GM12892 (cell line): ENCODE results near the gene STK33.

Source experiments
- POLR2A ChIP-seq: IDR thresholded peaks from 2 replicates; pipeline ENCODE4 v1.6.1; 2011; ENCODE audit warnings: low read depth, low read length, control low read depth
- POLR2AphosphoS5 ChIP-seq: IDR thresholded peaks from 2 replicates; pipeline ENCODE4 v1.6.1; 2011; ENCODE audit warnings: low read depth, low read length, control low read depth
- TAF1 ChIP-seq: IDR thresholded peaks from 2 replicates; pipeline ENCODE4 v1.6.1; 2011; ENCODE audit warnings: low read depth, mild to moderate bottlenecking, control low read depth, low read length, borderline replicate concordance

DNA sequence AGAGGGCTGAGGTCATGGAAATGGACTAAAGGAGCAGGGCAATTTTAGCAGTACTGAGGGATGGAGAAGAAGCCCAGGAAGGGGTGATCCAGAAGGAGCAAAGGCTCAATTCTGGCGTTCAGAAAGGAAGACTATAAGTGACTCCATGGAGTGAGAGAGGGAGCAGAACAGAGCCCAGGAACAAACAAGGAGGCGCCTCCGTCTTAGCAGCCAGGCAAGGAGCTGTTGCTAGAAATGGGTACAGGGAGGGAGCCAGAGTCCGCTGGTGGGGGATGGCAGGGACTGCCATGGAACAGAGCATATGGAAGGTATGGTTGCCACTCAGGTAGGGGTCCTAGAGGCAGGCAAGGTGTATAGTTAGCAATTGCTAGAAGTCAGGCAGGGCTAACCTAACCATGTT, 20.5 kb upstream of the STK33 start:
- TF ChIP-seq POLR2A (no peak), TAF1 (no peak), POLR2AphosphoS5 (no peak)
